ENCODE results near the gene SLC22A5.

Gene SLC22A5

GRCh38 chr5:132365213-132365612, 4.3 kb upstream of the SLC22A5 start:
- DNase-seq (ENCODE audit: low read depth, low spot score): peak; percentile 42

GRCh38 chr5:132368186-132368585, 1.3 kb upstream of the SLC22A5 start:
- no peak for DNase-seq (ENCODE audit: low read depth, low spot score)

GRCh38 chr5:132369007-132369473, 470 bp upstream of the SLC22A5 start:
- DNase-seq (ENCODE audit: low read depth, low spot score): no peak

- no peak for DNase-seq (ENCODE audit: low read depth, low spot score)
Observed at GRCh38 chr5:132370181-132370970, 866 bp downstream of the SLC22A5 start.

- DNase-seq (ENCODE audit: low read depth, low spot score): no peak
Observed at GRCh38 chr5:132370971-132371602, 1.6 kb downstream of the SLC22A5 start.

- DNase-seq (ENCODE audit: low read depth, low spot score): no peak
Observed at GRCh38 chr5:132371603-132371994, 2.1 kb downstream of the SLC22A5 start.

GRCh38 chr5:132372127-132372526, 2.6 kb downstream of the SLC22A5 start:
- no peak for DNase-seq (ENCODE audit: low read depth, low spot score)

GRCh38 chr5:132372542-132372941, 3.0 kb downstream of the SLC22A5 start:
- DNase-seq (ENCODE audit: low read depth, low spot score): no peak

- DNase-seq (ENCODE audit: low read depth, low spot score): no peak
Observed at GRCh38 chr5:132375957-132376356, 6.4 kb downstream of the SLC22A5 start.

- no peak for DNase-seq (ENCODE audit: low read depth, low spot score)
Observed at GRCh38 chr5:132376694-132377641, 7.5 kb downstream of the SLC22A5 start.

- no peak for DNase-seq (ENCODE audit: low read depth, low spot score)
Observed at GRCh38 chr5:132377738-132378137, 8.2 kb downstream of the SLC22A5 start.

GRCh38 chr5:132378580-132378979, 9.1 kb downstream of the SLC22A5 start:
- no peak for DNase-seq (ENCODE audit: low read depth, low spot score)

GRCh38 chr5:132380047-132380446, 10.5 kb downstream of the SLC22A5 start:
- no peak for DNase-seq (ENCODE audit: low read depth, low spot score)

GRCh38 chr5:132380741-132381140, 11.2 kb downstream of the SLC22A5 start:
- DNase-seq (ENCODE audit: low read depth, low spot score): no peak

GRCh38 chr5:132381614-132382013, 12.1 kb downstream of the SLC22A5 start:
- DNase-seq (ENCODE audit: low read depth, low spot score): no peak

- no peak for DNase-seq (ENCODE audit: low read depth, low spot score)
Observed at GRCh38 chr5:132383261-132383660, 13.8 kb downstream of the SLC22A5 start.

- no peak for DNase-seq (ENCODE audit: low read depth, low spot score)
Observed at GRCh38 chr5:132383984-132384383, 14.5 kb downstream of the SLC22A5 start.

GRCh38 chr5:132384506-132385050, 15.1 kb downstream of the SLC22A5 start:
- DNase-seq (ENCODE audit: low read depth, low spot score): no peak

GRCh38 chr5:132385326-132386105, 16.0 kb downstream of the SLC22A5 start:
- peak; percentile 39 for DNase-seq (ENCODE audit: low read depth, low spot score)

GRCh38 chr5:132386644-132387286, 17.3 kb downstream of the SLC22A5 start:
- DNase-seq (ENCODE audit: low read depth, low spot score): peak; percentile 84
